Keratinocyte (primary cell): ENCODE data around the gene TTC39B.

Experiments
- CTCF ChIP-seq, 3 experiments: IDR thresholded peaks in 1 of 3; conservative IDR thresholded peaks in 1 of 3; optimal IDR thresholded peaks in 1 of 3; 2 replicates in 2 of 3; 3 replicates in 1 of 3; pipeline versions ENCODE3 to v1.5.1; 2011; ENCODE audit warnings: low read length in 3 of 3, mild to moderate bottlenecking in 3 of 3, moderate library complexity in 2 of 3, control low read depth in 1 of 3, inconsistent platforms in 1 of 3; ENCODE audit not compliant: insufficient read depth in 2 of 3; ENCODE audit errors: extremely low read depth in 1 of 3
- EZH2 ChIP-seq: IDR thresholded peaks from one replicate; pipeline ENCODE4 v1.6.1; 2012; ENCODE audit warnings: inconsistent platforms, mild to moderate bottlenecking, low read length, moderate library complexity

DNA sequence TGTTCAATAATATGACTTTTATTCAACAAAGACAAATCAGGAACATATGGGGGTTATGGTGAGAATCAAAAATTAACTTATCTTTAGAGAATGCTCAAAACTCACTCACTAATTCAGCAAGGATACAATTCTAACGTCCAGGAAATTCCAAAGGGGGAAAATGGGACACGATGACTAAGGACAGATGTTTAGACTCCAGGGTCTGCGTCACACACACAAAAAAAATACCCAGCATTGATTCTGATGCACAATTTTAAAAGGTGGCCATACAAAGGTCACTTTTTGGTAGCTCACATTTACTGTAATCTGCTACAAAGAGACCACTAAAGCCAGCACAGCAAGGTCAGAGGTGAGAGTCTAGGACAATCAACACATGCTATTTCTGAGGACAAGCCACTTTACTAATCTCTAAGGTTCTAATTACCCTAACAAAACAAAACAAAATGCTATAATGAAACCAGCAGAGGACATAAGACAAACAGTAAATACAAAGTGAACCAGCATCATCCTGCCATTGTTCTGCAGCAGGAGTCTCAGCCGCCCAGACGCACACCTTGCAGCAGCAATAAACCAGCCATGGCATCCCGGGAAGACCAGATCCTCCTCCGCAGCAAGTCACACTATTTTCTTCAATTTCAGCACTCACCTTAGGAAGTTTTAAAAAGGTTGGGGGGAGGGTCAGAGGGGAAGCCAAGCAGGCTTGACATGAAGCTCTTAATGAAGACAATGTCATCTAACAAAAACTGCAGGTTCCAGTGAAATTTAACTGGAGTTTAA is 57.8 kb downstream of the TTC39B start:
- no peak for TF ChIP-seq CTCF (optimal IDR thresholded peaks at IDR 0.05 in 1 of 3, IDR thresholded peaks at IDR 0.05 in 1 of 3, conservative IDR thresholded peaks at IDR 0.05 in 1 of 3; ENCODE audit: extremely low read depth in 1 of 3, insufficient read depth in 2 of 3, low read length in 3 of 3)
- no peak for TF ChIP-seq EZH2
